Pancreas (tissue), 10 donors: ENCODE measurements around the gene ZNF592. TPM values are rescaled to one million over a fixed set of nuclear protein-coding genes. Genes with fewer than 3 reads are reported as not detected.

Experiments
- ATAC-seq, 4 donors: fragments of 200-7000 bp; cut with Tn5 transposase; one replicate each; pipeline versions ENCODE4 v1.8.0 to v1.9.1; 2020; ENCODE audit warnings: mild to moderate bottlenecking in 4 of 4, moderate library complexity in 4 of 4
- DNase-seq, 6 donors: peaks; one replicate each; pipeline ENCODE4 v3.0.0-alpha.2; 2020
- FAIRE-seq: peaks from 2 replicates; lab custom pipeline; 2012; peaks lifted over from hg19 to GRCh38; lab: Jason Lieb, UNC
- H3K27ac ChIP-seq, 4 donors: fragments of 200-600 bp; sonication (generic); 1 replicate in 3 of 4; 2 replicates in 1 of 4; pipeline versions ENCODE4 v1.5.0 to v1.8.0; 2020
- H3K27me3 ChIP-seq, 4 donors: fragments of 200-600 bp; one replicate each; pipeline ENCODE4 v1.8.0; 2021
- H3K36me3 ChIP-seq, 3 donors: fragments of 200-600 bp; sonication (generic) in 1 of 3; one replicate each; pipeline versions ENCODE4 v1.5.0 to v1.8.0; 2020 to 2021
- H3K4me1 ChIP-seq, 3 donors: fragments of 200-600 bp; one replicate each; pipeline ENCODE4 v1.8.0; 2021
- H3K4me3 ChIP-seq, 4 donors: fragments of 200-600 bp; sonication (generic) in 2 of 4; one replicate each; pipeline versions ENCODE4 v1.5.0 to v1.8.0; 2020 to 2021
- H3K9me3 ChIP-seq, 4 donors: fragments of 200-600 bp; one replicate each; pipeline ENCODE4 v1.8.0; 2021
- CTCF ChIP-seq, 4 donors: fragments of 200-600 bp; sonication (generic) in 3 of 4; IDR thresholded peaks; one replicate each; pipeline versions ENCODE4 v1.5.0 to v1.8.0; 2021; ENCODE audit warnings: antibody characterized with exemption in 4 of 4
- WGBS, 2 donors: extraction: QIAGEN DNeasy Blood & Tissue Kit; methylation state at CpG; one replicate each; pipeline ENCODE4 v1.1.7; 2013; 5-methylcytosine and 5-hydroxymethylcytosine counted together
- intact Hi-C, 3 donors: fragments of 100-400 bp; cut with DNase I; formaldehyde crosslinking; loops; one replicate each; pipeline versions ENCODE4 v1.11.1 to v1.14.2; 2022
- polyA plus RNA-seq, 2 donors: library from polyadenylated mRNA; stranded (reverse); fragments of 200-250 nt; gene quantifications; one replicate each; pipeline ENCODE4 v1.2.3, GENCODE V29; 2013
- total RNA-seq, 6 donors: library from RNA; stranded (reverse); fragmentation: NEBNext Ultra II Directional in 4 of 6; extraction: Animal tissue kit (Norgen Biotek cat#: 25700) in 4 of 6; gene quantifications; one replicate each; pipeline versions ENCODE4 v1.2.1 to v1.2.4, GENCODE V29; 2021 to 2023
- donor health status: healthy with polysubstance abuse.
- donor health status: DM: no; HTN: no; CAD: no; lungs with moderate emphysema.
- donor health status: DM: no; HTN: no; CAD: no.
- donor health status: control.
- donor health status: control.
- donor health status: Bipolar disorder and iron deficiency.
- donor health status: DM: yes; HTN: yes; CAD: no.
- donor health status: DM: no; HTN: no; CAD: no.
- donor health status: DM: no; HTN: no; CAD: no.
- donor health status: DM: yes; HTN: yes; CAD: no.

Gene ZNF592
- total and polyA plus RNA-seq, 8 donors, result 9.1 to 16.6 (median 12.0) TPM

- no peaks in the 10 kb centered on the region for H3K36me3 ChIP-seq
- FAIRE-seq, result no peak
- no peak for DNase-seq
- ATAC-seq, result no peak
- H3K9me3 ChIP-seq, result no peaks in the 10 kb centered on the region
- no peak for TF ChIP-seq CTCF (IDR thresholded peaks at IDR 0.05)
- WGBS, 2 donors, result 78 to 88% methylated on average over 8 of the region's 8 CpGs
- H3K27me3 ChIP-seq, result no peaks in the 10 kb centered on the region
- H3K27ac ChIP-seq, result no peak overlapping the region
- H3K4me3 ChIP-seq, result no peak overlapping the region
- peaks cover 12 to 20% (median 17%) of the 10 kb centered on the region in 3 donors for H3K4me1 ChIP-seq
- intact Hi-C loops, result loop anchor here in 1 of 3 donors (5.0 kb wide), 1 partner anchor 61 kb away; the partner anchor contains the start of gene SLC28A1
These were observed 73.2 kb downstream of the ZNF592 start for GRCh38 chr15:84821501-84822021.

- intact Hi-C loops, result loop anchor here in 1 of 3 donors (5.0 kb wide), 1 partner anchor 60 kb away; the partner anchor contains the start of gene SLC28A1
- FAIRE-seq (no peak), DNase-seq (no peak), ATAC-seq (no peak)
- no peaks in the 10 kb centered on the region for H3K36me3 ChIP-seq
- no peaks in the 10 kb centered on the region for H3K9me3 ChIP-seq
- H3K4me3 ChIP-seq, result no peak overlapping the region
- no peak overlapping the region for H3K27ac ChIP-seq
- WGBS, 2 donors, result 87 to 96% methylated on average over 4 of the region's 4 CpGs
- no peak for TF ChIP-seq CTCF (IDR thresholded peaks at IDR 0.05)
- no peaks in the 10 kb centered on the region for H3K27me3 ChIP-seq
- peaks cover 12 to 20% (median 17%) of the 10 kb centered on the region in 3 donors for H3K4me1 ChIP-seq
These were observed 74.4 kb downstream of the ZNF592 start for GRCh38 chr15:84822653-84823281.

GRCh38 chr15:84823282-84823878 is 75.0 kb downstream of the ZNF592 start:
- ATAC-seq (no peak), DNase-seq (no peak), FAIRE-seq (no peak)
- H3K4me3 ChIP-seq, result no peak overlapping the region
- intact Hi-C loops, result loop anchor here in 1 of 3 donors (5.0 kb wide), 1 partner anchor 59 kb away; the partner anchor contains the start of gene SLC28A1
- no peaks in the 10 kb centered on the region for H3K36me3 ChIP-seq
- H3K9me3 ChIP-seq, result no peaks in the 10 kb centered on the region
- no peak overlapping the region for H3K27ac ChIP-seq
- peaks cover 13 to 15% (median 14%) of the 10 kb centered on the region in 3 donors for H3K4me1 ChIP-seq
- H3K27me3 ChIP-seq, result no peaks in the 10 kb centered on the region
- WGBS, 2 donors, result 84 to 89% methylated on average over 3 of the region's 3 CpGs
- no peak for TF ChIP-seq CTCF (IDR thresholded peaks at IDR 0.05)

- FAIRE-seq (no peak), ATAC-seq (peak in 2 of 4 donors; percentile 2 to 4), DNase-seq (no peak)
- H3K36me3 ChIP-seq, result no peaks in the 10 kb centered on the region
- no peak overlapping the region for H3K4me3 ChIP-seq
- no peaks in the 10 kb centered on the region for H3K27me3 ChIP-seq
- no peaks in the 10 kb centered on the region for H3K9me3 ChIP-seq
- intact Hi-C loops, result loop anchor here in 1 of 3 donors (5.0 kb wide), 1 partner anchor 58 kb away; the partner anchor contains the start of gene SLC28A1
- WGBS, 2 donors, result 82 to 85% methylated on average over 6 of the region's 6 CpGs
- TF ChIP-seq CTCF (IDR thresholded peaks at IDR 0.05), result no peak
- no peak overlapping the region for H3K27ac ChIP-seq
- H3K4me1 ChIP-seq, result peaks cover 3 to 10% (median 5%) of the 10 kb centered on the region in 3 donors
These were observed 76.0 kb downstream of the ZNF592 start for GRCh38 chr15:84824260-84825007.
